Activated naive CD8-positive, alpha-beta T cell (primary cell): ENCODE data around the gene PGR.

Source experiments
- H3K27ac Mint-ChIP-seq: one replicate; pipeline ENCODE4 v1.8.0; 2021; ENCODE audit warnings: mixed read lengths
- H3K27me3 Mint-ChIP-seq: one replicate; pipeline ENCODE4 v1.8.0; 2021; ENCODE audit warnings: mixed read lengths
- H3K36me3 Mint-ChIP-seq: one replicate; pipeline ENCODE4 v1.8.0; 2021; ENCODE audit warnings: mixed read lengths
- H3K4me1 Mint-ChIP-seq: one replicate; pipeline ENCODE4 v1.8.0; 2021; ENCODE audit warnings: low read depth, mixed read lengths
- H3K4me3 Mint-ChIP-seq: one replicate; pipeline ENCODE4 v1.8.0; 2021; ENCODE audit warnings: mild to moderate bottlenecking, mixed read lengths
- H3K9me3 Mint-ChIP-seq: one replicate; pipeline ENCODE4 v1.8.0; 2021; ENCODE audit warnings: low read depth, mixed read lengths

The PGR gene

DNA sequence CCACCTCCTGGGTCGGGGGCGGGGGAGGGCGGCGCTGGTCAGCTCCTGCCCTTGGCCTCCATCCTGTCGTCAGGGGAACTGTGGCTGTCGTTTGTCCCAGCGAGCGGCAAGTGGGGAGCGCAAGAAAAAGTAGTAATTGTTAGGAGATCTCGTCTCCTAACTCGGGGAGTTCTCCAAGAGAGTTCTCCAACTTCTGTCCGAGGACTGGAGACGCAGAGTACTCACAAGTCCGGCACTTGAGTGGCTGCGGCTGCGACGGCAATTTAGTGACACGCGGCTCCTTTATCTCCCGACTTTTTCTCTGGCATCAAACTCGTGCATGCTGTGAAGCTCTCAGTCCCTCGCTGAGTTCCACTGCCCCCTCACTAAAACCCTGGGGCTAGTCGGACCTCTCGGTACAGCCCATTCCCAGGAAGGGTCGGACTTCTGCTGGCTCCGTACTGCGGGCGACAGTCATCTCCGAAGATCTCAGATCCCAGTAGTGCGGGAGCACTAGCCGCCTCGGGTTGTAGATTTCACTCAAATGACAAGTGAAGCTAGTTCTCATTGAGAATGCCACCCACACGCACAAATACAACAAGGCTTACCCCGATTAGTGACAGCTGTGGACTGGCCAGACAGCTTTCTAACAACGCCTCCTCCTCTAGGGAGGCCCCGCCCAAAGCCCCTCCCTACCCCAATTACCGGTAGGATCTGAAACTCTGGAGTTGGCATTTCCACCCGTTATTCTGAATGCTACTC lies at the start of gene PGR:
TSS of gene PGR (minus strand) at position 611 of the 741 bp plus-strand sequence. CDS start 743 bp downstream, outside the sequence.
- Mint-ChIP-seq H3K36me3 (no peaks in the 10 kb centered on the region), H3K4me1 (peaks cover 4% of the 10 kb centered on the region), H3K9me3 (no peaks in the 10 kb centered on the region), H3K4me3 (no peak within 1 kb of the TSS), H3K27me3 (peaks cover 28% of the 10 kb centered on the region), H3K27ac (no peak within 1 kb of the TSS)

DNA sequence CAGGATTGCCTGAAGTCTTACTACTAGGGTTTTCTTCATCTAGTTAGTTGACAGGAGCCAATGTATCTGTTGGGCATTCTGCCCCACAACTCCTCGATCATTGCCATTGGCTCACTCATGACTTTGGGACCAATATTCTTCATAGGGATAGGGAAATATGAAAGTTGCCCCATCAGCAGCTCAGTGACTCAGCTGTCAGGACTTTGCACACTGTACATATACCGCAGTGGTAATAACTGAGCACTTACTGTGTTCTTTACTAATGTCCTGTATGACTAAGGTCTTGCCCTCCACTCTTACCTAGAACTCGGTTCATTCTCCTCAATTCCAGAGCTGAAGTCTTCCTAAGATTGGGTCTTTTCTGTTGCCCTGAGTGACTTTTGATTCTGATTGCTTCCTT lies 46.8 kb upstream of the PGR start:
- H3K27me3 Mint-ChIP-seq = no peaks in the 10 kb centered on the region
- no peaks in the 10 kb centered on the region for H3K36me3 Mint-ChIP-seq
- no peaks in the 10 kb centered on the region for H3K9me3 Mint-ChIP-seq
- H3K27ac Mint-ChIP-seq = no peak overlapping the region
- H3K4me1 Mint-ChIP-seq = no peaks in the 10 kb centered on the region
- no peak overlapping the region for H3K4me3 Mint-ChIP-seq

DNA sequence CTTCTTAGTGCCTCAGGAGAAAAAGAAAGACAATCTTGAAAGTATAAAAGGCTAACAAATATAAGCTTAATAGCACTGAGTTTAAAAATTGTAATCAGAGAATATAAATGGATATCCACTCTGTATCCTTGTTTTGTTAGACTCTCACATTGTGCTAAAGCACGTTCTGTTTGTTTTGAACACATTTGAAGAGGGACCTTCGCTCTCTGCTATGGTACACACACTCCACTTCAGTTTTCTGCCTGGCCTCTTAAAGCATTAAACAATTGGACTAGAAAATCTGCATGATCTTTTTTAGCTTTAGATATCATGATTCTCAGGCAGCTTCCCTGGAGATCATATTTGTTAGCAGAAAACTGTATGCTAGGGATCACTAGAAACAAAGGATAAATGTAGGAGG lies 40.3 kb upstream of the PGR start:
- no peak overlapping the region for H3K27ac Mint-ChIP-seq
- no peak overlapping the region for H3K4me3 Mint-ChIP-seq
- peaks cover 9% of the 10 kb centered on the region for H3K9me3 Mint-ChIP-seq
- no peaks in the 10 kb centered on the region for H3K27me3 Mint-ChIP-seq
- no peaks in the 10 kb centered on the region for H3K4me1 Mint-ChIP-seq
- no peaks in the 10 kb centered on the region for H3K36me3 Mint-ChIP-seq

DNA sequence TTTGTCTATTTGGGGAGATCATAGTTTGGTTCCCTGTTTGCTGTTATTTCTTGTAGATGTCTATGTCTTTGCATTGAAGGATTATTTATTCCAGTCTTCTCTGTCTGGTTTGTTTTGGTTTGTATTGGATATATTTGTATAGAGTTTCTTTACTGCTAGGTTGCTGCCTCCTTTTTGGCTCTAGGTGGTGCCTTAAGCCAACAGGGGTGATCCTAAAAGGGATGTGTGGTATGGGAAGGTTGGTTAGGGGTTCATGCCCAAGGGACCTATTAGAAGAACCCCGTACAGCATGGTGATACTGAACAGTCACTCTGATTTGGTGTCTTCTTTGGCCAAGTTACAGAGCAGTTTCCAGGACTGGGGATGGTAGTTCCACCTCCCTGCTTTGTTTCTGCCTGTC lies 36.4 kb upstream of the PGR start:
- H3K27ac Mint-ChIP-seq = no peak overlapping the region
- peaks cover 13% of the 10 kb centered on the region for H3K9me3 Mint-ChIP-seq
- no peaks in the 10 kb centered on the region for H3K36me3 Mint-ChIP-seq
- no peak overlapping the region for H3K4me3 Mint-ChIP-seq
- H3K4me1 Mint-ChIP-seq = no peaks in the 10 kb centered on the region
- H3K27me3 Mint-ChIP-seq = no peaks in the 10 kb centered on the region

DNA sequence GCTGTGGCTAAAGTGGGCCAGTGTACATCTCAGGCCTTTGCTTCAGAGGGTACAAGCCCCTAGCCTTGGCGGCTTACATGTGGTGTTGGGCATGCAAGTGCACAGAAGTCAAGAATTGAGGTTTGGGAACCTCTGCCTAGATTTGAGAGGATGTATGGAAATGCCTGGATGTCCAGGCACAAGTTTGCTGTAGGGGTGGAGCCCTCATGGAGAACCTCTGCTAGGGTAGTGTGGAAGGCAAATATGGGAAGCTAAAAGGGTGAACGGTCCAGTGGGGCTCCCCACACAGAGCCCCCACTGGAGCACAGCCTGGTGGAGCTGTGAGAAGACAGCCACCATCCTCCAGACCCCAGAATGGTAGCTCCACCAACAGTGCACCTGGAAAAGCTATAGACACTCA lies 28.5 kb upstream of the PGR start:
- Mint-ChIP-seq H3K4me3 (no peak overlapping the region), H3K27ac (no peak overlapping the region), H3K36me3 (no peaks in the 10 kb centered on the region), H3K9me3 (peaks cover 23% of the 10 kb centered on the region), H3K4me1 (no peaks in the 10 kb centered on the region), H3K27me3 (no peaks in the 10 kb centered on the region)

DNA sequence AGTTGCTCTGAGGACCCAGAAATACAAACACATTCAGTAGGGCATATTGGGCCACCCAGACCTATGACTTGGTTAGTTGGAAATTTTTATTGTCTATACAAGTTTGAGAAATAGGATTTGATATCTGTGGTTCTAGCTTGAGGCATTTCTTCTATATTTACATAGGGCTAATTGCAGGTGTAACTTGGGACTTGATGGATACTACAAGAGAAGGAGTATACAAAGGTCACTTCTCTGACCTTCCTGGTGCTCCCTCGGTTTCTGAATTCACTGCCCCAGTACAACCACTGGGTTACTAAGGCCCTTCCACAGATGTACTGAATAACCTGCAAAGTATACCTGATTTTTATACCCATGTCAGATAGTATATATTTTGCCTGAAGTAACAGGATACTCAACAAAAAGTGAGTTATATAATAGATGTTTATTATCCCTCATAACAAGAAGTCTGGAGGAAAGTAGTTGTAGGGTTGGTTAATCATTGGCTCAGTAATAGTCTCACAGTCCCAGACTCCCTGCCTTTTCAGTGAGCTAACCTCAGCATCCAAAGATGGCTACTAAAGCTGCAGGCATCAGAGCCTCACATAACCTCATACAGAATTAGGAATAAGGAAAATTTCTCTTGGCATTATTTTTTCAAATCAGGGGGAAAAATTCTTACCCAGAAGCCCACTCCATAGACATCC lies 8.8 kb upstream of the PGR start:
- no peak overlapping the region for H3K27ac Mint-ChIP-seq
- H3K4me3 Mint-ChIP-seq = no peak overlapping the region
- H3K36me3 Mint-ChIP-seq = no peaks in the 10 kb centered on the region
- H3K27me3 Mint-ChIP-seq = peaks cover 2% of the 10 kb centered on the region
- no peaks in the 10 kb centered on the region for H3K4me1 Mint-ChIP-seq
- peaks cover 11% of the 10 kb centered on the region for H3K9me3 Mint-ChIP-seq

DNA sequence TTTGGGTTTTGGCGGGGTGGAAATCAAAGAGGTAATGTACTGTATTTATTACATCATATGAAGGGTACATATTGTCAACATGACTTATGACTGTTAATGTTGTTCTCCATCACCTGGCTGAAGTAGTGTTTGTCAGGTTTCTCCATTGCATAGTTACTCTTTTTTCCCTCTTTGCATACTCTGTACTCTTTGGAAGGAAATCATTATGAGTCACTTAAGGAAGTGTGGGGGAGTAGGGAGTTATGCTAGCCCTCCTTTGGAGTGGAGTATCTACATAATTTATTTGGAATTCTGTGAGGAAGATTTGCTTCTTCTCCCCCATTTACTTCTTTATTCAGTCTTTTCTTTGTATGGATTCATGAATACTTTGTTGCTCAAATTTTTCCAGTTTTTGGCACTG lies 3.6 kb upstream of the PGR start:
- Mint-ChIP-seq H3K27ac (no peak overlapping the region), H3K4me3 (no peak overlapping the region), H3K4me1 (no peaks in the 10 kb centered on the region), H3K9me3 (peaks cover 8% of the 10 kb centered on the region), H3K36me3 (no peaks in the 10 kb centered on the region), H3K27me3 (peaks cover 19% of the 10 kb centered on the region)

DNA sequence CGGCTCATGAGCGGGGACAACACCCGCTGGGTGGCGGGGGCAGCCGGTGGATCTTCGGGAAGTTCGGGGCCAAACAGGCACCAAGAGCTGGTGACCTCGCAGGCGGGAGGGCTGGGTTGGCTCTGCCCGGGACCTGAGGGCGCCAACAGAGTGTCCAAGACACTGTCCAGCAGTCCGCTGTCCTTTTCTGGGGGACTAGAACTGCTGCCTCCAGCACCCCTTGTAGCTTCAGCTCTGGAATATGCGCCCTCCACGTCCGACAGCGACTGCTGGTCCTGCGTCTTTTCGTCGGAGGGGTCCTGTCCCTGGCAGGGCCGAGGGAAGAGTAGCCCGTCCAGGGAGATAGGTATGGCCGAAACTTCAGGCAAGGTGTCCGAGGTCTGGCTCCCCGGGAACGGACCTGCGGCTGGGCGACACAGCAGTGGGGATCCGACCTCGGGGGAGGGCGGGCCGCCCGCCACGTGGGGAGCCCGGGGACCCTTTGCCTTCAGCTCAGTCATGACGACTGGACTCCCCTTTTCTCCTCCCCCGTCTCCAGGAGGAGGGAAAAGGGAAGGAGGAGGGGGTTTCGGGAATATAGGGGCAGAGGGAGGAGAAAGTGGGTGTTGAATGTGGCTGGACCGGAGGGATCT lies 926 bp downstream of the PGR start:
- H3K4me1 Mint-ChIP-seq = peaks cover 4% of the 10 kb centered on the region
- H3K4me3 Mint-ChIP-seq = no peak overlapping the region
- H3K27ac Mint-ChIP-seq = no peak overlapping the region
- no peaks in the 10 kb centered on the region for H3K36me3 Mint-ChIP-seq
- no peaks in the 10 kb centered on the region for H3K9me3 Mint-ChIP-seq
- H3K27me3 Mint-ChIP-seq = peaks cover 30% of the 10 kb centered on the region

DNA sequence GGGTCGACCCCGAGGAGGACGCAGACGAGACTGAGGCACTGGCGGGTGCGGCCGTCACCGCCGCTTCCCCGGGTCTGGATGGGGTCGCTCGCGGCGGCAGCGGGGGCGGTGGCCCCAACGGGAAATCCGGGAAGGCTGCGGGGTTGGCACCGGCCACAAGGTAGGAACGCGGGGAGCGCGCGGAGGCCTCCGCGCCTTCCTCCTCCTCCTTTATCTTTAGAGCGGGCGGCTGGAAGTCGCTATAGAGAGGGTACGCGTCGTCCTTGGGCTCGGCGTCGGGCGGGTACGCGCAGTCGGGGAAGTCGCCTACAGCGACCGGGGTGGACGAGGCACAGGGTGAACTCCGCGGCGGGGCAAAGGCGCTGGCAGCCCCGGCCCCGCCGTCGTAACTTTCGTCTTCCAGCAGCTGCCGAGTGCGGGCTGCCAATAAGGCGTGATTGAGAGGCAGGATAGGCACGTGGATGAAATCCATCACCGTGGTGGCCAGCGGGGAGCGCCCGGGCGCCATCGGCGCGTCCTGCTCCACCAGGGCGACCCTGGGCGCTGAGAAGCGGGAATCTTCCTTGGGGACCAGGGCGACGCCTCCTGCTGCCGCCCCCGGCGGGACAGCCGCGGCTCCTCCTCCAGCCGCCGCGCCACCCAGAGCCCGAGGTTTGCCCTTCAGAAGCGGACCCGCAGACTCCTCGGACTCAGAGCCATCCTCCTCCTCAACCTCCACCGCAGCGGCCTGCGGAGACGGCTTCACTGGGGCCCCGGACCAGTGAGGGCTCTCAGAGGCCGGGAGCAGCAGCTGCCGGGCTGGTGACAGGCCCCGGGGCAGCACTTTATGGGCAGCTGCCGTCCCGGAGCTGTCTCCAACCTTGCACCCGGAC lies 1.7 kb downstream of the PGR start:
- H3K27me3 Mint-ChIP-seq = peaks cover 25% of the 10 kb centered on the region
- no peak overlapping the region for H3K27ac Mint-ChIP-seq

DNA sequence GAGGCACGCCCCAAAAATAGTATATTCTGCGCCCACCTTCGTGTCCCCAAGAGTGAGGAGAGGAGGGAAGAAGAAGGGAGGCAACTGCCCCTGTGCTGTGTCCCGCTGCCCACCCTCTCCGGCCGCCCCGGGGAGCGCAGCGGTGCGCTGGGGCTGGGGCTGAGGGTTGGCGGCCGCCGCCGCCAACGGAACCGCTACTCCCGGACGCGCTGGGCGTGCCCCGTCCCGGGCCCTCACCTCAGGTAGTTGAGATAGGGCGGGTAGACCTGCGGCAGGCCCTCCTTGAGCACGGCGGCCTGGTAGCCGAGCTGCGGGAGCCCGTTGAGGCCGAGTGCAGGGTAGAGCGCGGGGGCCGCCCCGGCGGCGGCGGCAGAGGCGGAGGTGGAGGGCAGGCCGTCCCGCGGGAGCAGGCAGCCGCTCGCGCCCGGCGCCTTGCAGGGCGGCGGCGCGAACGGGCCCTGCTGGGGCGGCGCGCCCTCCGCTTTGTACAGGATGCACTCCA lies 2.4 kb downstream of the PGR start:
- H3K27ac Mint-ChIP-seq = no peak overlapping the region
- peaks cover 4% of the 10 kb centered on the region for H3K4me1 Mint-ChIP-seq
- no peaks in the 10 kb centered on the region for H3K36me3 Mint-ChIP-seq
- H3K9me3 Mint-ChIP-seq = no peaks in the 10 kb centered on the region
- H3K4me3 Mint-ChIP-seq = no peak overlapping the region
- peaks cover 25% of the 10 kb centered on the region for H3K27me3 Mint-ChIP-seq

More for the DNA sequence above, 1.7 kb downstream of the PGR start:
- Mint-ChIP-seq H3K36me3 (no peaks in the 10 kb centered on the region), H3K9me3 (no peaks in the 10 kb centered on the region), H3K4me1 (peaks cover 4% of the 10 kb centered on the region), H3K4me3 (no peak overlapping the region)

DNA sequence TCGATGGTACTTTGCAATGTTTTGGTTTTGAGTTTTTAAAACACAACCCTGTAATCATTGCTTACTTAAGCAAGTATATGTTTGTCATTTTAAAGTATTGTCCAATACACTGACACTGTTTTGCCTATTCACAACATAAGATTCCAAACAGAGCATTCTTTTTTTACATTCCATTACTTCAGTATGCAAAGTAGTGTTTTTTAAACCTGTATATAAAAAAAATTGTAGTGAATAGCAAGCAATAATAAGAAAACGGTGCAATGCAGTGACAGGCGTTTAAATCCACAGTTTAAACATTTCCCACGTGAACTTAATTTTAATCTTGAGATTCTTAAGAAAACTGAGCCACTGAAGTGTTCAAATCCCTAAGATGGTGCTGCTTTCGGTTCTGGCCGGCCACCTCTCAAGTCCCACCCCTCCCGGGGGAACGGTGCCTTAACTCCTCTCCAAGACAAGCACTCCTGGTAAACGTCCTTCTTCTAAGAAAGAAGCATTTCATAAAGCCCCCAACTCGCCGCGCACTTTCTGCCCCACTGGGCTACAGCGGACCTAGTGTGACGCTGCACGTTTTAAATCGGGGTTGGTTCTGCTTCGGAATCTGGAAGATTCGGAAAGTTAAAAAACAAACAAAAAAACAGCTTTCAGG lies 2.9 kb downstream of the PGR start:
- Mint-ChIP-seq H3K36me3 (no peaks in the 10 kb centered on the region), H3K9me3 (no peaks in the 10 kb centered on the region), H3K4me3 (no peak overlapping the region), H3K4me1 (peaks cover 4% of the 10 kb centered on the region), H3K27me3 (peaks cover 25% of the 10 kb centered on the region), H3K27ac (no peak overlapping the region)

DNA sequence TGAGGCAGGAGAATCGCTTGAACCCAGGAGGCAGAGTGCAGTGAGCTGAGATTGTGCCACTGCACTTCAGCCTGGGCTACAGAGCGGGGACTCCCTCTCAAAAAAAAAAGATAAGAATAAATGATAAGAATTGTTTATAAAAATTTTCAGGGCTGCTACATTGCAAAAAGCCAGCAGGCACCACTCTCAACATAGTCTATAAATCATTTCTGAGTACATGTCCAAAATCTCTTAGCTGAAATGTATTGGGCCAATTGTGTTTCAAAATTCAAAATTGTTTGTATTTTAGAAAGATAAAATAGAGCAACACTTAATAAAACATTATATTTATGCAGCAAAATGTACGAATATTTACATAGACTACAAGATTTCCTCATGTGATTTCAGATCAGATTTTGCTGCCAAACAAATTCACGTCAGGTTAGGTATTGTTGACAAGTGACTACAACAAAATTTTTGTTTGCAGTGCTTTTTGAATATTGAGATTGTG lies 13.9 kb downstream of the PGR start:
- Mint-ChIP-seq H3K27ac (no peak overlapping the region), H3K4me1 (no peaks in the 10 kb centered on the region)

DNA sequence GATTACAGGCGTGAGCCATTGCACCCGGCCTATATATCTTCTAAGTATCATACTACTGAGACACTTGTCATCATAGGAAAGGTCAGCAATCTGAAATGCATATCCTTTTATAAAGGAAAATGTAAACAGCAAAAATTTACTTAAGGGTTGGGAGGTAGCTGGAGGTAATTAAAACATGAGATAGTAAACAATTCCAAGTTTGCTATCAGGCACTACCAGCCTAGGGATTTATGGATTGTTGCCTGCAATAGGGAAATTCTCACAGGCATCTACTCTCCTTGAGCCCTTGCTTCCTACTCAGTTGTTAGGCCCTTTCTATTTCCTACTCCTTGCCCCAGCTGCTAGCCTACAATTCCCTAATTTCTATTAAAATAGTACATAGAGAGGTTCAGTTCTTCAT lies 16.1 kb downstream of the PGR start:
- Mint-ChIP-seq H3K27ac (no peak overlapping the region), H3K9me3 (peaks cover 6% of the 10 kb centered on the region), H3K4me3 (no peak overlapping the region), H3K4me1 (no peaks in the 10 kb centered on the region), H3K27me3 (no peaks in the 10 kb centered on the region), H3K36me3 (no peaks in the 10 kb centered on the region)

More for the DNA sequence above, 13.9 kb downstream of the PGR start:
- Mint-ChIP-seq H3K9me3 (no peaks in the 10 kb centered on the region), H3K4me3 (no peak overlapping the region), H3K27me3 (no peaks in the 10 kb centered on the region), H3K36me3 (no peaks in the 10 kb centered on the region)

DNA sequence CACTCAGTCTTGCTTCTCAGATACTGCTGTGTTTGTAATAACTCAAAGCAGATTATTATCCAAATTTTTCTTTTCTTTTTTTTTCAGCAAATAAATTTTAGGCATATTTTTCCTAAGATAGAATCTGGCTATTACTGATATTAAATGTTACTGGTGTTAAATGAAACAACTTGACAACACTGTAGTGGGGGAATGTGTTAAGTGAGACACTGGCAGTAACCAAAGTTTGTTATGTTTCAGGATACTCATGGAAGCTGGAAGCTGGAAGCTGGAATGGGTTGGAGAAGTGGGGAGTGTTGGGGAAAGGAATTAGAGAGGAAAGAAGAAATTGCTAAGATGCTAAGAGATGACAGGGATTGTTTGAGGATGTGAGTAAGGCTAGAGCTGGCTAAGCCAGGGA lies 24.9 kb downstream of the PGR start:
- H3K4me3 Mint-ChIP-seq = no peak overlapping the region
- H3K9me3 Mint-ChIP-seq = peaks cover 12% of the 10 kb centered on the region
- no peaks in the 10 kb centered on the region for H3K4me1 Mint-ChIP-seq
- H3K36me3 Mint-ChIP-seq = no peaks in the 10 kb centered on the region
- no peaks in the 10 kb centered on the region for H3K27me3 Mint-ChIP-seq
- H3K27ac Mint-ChIP-seq = no peak overlapping the region
